Fibroblast of lung (primary cell): ENCODE data around the gene CMIP.

Source experiments
- EZH2 ChIP-seq: IDR thresholded peaks from 2 replicates; pipeline ENCODE4 v1.5.1; 2012; ENCODE audit warnings: low read length, control low read depth, mild to moderate bottlenecking; ENCODE audit errors: missing control alignments
- TF ChIP-seq, protein P1 (sequence below), 2 donors: IDR thresholded peaks in 1 of 2; conservative IDR thresholded peaks in 1 of 2; 1 replicate in 1 of 2; 2 replicates in 1 of 2; pipeline ENCODE4 v1.5.1; 2011 to 2012; ENCODE audit warnings: low read length in 2 of 2, control low read depth in 1 of 2, inconsistent platforms in 1 of 2, low read depth in 1 of 2, mild to moderate bottlenecking in 1 of 2

DNA sequence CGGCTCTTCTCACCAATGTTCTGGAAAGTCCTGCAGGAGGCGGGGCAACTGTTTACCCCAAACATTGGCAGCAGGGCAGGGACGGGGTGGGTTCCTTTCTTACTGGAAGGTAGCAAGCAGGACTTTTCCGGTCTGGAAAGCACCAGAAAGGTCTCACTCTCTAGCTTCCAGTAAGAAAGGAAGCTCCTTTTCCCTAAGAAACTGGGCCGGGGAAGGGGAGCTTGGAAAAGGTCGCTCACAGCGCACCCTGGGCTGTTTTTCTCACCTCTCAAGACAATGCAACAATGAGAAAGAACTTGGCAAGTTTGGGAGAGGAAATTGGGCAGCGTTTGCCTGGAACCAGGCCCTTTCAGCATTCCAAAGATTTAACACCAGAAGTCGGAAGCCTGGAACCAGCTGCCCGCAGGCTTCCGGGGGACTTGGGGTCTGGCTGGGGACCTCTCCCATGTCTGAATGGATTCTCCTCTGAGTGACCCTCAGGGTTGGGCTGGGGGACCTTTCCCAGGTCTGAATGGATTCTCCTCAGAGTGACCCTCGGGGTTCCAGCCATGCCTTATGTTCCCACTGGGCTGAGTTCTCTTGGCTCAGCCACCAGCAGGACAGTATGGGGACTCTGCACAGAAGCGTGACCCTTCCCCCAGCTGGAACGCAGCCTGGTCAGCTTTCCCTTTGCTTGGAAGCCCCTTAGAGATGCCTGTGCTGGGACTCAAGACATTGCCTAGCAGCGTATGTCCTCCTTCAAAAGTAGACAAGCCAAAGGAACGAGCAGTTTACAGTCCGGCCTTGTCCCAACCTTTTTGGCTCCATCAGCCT, 167.9 kb downstream of the CMIP start:
- TF ChIP-seq, protein P1, sequence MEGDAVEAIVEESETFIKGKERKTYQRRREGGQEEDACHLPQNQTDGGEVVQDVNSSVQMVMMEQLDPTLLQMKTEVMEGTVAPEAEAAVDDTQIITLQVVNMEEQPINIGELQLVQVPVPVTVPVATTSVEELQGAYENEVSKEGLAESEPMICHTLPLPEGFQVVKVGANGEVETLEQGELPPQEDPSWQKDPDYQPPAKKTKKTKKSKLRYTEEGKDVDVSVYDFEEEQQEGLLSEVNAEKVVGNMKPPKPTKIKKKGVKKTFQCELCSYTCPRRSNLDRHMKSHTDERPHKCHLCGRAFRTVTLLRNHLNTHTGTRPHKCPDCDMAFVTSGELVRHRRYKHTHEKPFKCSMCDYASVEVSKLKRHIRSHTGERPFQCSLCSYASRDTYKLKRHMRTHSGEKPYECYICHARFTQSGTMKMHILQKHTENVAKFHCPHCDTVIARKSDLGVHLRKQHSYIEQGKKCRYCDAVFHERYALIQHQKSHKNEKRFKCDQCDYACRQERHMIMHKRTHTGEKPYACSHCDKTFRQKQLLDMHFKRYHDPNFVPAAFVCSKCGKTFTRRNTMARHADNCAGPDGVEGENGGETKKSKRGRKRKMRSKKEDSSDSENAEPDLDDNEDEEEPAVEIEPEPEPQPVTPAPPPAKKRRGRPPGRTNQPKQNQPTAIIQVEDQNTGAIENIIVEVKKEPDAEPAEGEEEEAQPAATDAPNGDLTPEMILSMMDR (conservative IDR thresholded peaks at IDR 0.05 in 1 of 2, IDR thresholded peaks at IDR 0.05 in 1 of 2; ENCODE audit: low read depth in 1 of 2, low read length in 2 of 2) = no peak
- no peak for TF ChIP-seq EZH2
